AG04450 (cell line): Measurements from ENCODE around the gene CCDC127. TPM values are rescaled to one million over a fixed set of nuclear protein-coding genes. Genes with fewer than 3 reads are reported as not detected.

Source experiments
- CTCF ChIA-PET: fragments of 300-600, 350-600 bp; formaldehyde crosslinking; extraction: SDS; loops from one replicate; lab custom pipeline; 2022; ENCODE audit warnings: antibody characterized with exemption, inconsistent platforms; lab: Charles Lee
- POLR2A ChIA-PET: fragments of 350-600 bp; formaldehyde crosslinking; extraction: SDS; loops from one replicate; lab custom pipeline; 2021; ENCODE audit warnings: antibody characterized with exemption, inconsistent platforms; lab: Yijun Ruan, JAX
- DNase-seq: peaks from one replicate; pipeline ENCODE4 v3.0.0-alpha.2; 2011; ENCODE audit warnings: low read depth, low spot score
- H3K27ac ChIP-seq: one replicate; pipeline ENCODE4 v1.5.1; 2012; ENCODE audit warnings: low read depth, low read length, control low read depth
- H3K27me3 ChIP-seq: one replicate; pipeline ENCODE4 v1.6.0; 2012; ENCODE audit warnings: low read length; ENCODE audit not compliant: control insufficient read depth, insufficient read depth
- H3K4me3 ChIP-seq: 2 replicates; pipeline ENCODE4 v1.5.1; 2011; ENCODE audit warnings: mild to moderate bottlenecking, low read depth, low read length, control low read depth
- H3K9me3 ChIP-seq: 2 replicates; pipeline ENCODE4 v1.5.1; 2012; ENCODE audit warnings: low read length; ENCODE audit not compliant: control insufficient read depth, insufficient read depth
- CTCF ChIP-seq: IDR thresholded peaks from 2 replicates; pipeline ENCODE4 v1.5.1; 2011; ENCODE audit warnings: low read depth, low read length, control low read depth, inconsistent platforms
- polyA plus RNA-seq: library from polyadenylated mRNA; depleted of rRNA; stranded (reverse); fragments of >200 nt; gene quantifications from 2 replicates; pipeline ENCODE4 v1.2.3, GENCODE V29; 2011

CCDC127 gene
- polyA plus RNA-seq, 1 experiment: 6.6 TPM

- Histone ChIP-seq H3K27ac (no peak overlapping the region), H3K27me3 (peaks cover 14% of the 10 kb centered on the region), H3K9me3 (no peaks in the 10 kb centered on the region; the same call in 1 of the 2 replicates), H3K4me3 (no peak overlapping the region)
- ChIA-PET CTCF (interaction anchor here (0.6 to 2.2 kb wide), 21 partner anchors 9 to 243 kb away, joined by 3 to 13 read pairs (median 3); partner anchors contain the start of genes CCDC127 and SDHA), POLR2A (interaction anchor here (0.9 kb wide), 1 partner anchor 83 kb away, joined by 3 read pairs; the partner anchor contains the start of gene PDCD6)
- TF ChIP-seq CTCF: no peak
- no peak for DNase-seq
These were observed 30.1 kb downstream of the CCDC127 start for GRCh38 chr5:187617-188451.

- no peak for TF ChIP-seq CTCF
- no peak overlapping the region for H3K4me3 ChIP-seq
- ChIA-PET CTCF (interaction anchor here (1.6 kb wide), 1 partner anchor 8 kb away, joined by 7 read pairs; no protein-coding TSS in a partner anchor), POLR2A (no interaction called here)
- H3K9me3 ChIP-seq: no peaks in the 10 kb centered on the region; the same call in 1 of the 2 replicates
- no peak overlapping the region for H3K27ac ChIP-seq
- no peak for DNase-seq
- peaks cover 14% of the 10 kb centered on the region for H3K27me3 ChIP-seq
These were observed 30.9 kb downstream of the CCDC127 start for GRCh38 chr5:187042-187431.

DNA sequence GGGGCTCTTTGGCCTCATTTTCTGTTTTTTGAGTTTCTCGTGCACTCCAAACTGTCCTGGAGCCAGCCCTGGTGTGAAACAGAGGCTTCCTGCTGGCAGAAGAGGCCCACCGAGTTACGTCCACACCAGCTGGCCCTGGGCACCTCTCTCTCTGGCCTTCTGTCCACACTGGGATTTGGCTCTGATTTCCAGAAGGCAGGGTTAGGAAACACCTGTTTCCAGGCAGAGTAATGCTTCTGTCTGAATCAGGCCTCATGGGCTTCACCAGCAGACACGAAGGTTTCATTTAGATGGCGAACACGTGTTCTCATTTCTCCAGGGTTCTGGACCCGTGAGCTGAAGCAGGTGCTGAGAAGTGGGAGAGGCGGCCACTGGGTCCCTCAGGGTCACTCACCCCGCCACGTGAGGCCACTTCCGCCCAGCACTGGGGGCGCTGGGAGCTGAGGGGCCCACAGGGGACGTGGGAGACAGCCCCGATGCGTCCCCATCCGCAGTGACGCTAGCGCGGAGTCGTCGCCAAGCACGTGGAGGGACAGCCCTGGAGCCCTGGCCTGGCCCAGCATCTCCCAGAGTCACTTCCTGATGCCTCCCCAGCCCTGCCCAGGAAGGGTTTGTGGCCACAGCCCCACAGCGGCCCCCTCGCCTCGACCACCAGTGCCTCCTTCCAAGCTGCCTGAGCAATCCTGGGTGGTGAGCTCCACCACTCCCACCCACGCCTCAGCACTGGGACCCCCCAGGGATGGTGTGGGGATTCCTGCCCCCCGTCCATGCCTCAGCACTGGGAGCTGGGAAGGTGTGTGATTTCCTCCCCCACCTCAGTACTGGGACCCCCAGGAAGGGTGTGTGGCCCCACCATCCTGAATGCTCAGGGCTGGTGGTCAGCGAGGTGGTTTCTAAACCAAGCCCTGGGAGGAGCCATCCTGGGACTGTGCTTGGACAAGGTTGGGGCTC, 31.6 kb downstream of the CCDC127 start:
- H3K27me3 ChIP-seq: peaks cover 12% of the 10 kb centered on the region
- ChIA-PET CTCF (interaction anchor here (0.5 kb wide), 1 partner anchor 85 kb away, joined by 4 read pairs; no protein-coding TSS in a partner anchor), POLR2A (no interaction called here)
- no peak overlapping the region for H3K4me3 ChIP-seq
- no peaks in the 10 kb centered on the region; the same call in 1 of the 2 replicates for H3K9me3 ChIP-seq
- no peak overlapping the region for H3K27ac ChIP-seq
- no peak for TF ChIP-seq CTCF
- DNase-seq: no peak

DNA sequence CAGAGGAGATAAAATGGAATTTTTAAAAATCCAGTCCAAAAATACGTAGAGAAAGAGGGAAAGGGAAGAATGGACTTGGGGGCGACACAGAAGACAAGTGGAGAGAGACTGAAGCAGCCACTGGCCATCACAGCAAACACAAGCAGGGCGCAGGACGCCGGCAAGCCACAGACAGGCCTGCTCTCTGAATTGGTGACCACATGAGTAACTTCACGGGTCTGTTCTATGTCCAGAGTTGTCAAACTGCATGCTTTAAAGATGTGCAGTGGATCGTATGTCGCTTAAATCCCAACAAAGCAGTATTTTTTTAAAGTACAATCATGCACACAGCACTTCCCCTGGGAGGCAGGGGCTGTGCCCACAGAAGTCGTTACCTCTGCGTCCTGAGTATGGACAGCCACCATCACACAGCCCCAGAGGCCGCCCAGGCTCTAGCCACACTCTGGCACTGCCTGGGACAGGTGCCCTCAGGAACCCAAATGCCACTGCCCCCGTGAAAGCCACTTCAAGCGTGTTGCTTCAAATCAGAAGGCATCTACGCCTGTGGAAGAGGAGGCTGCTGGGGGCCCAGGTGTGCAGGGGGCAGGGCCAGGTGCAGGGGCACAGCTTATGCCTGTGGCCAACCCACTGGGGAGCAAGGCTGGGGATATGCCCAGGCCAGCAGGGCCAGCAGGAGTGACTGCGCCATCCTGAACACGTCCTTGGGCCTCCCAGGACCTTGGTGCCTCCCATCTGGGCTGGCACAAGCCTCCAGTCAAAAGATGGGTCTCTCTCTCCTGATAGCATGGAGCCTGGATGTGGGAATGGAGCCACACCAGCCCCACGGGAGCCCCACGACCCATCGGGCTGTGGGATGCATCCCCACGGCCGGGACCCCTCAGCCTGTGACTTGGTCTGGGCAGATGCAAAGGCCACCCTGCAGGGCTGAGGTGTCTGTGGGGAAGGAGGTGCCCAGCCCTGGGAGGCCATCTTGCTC, 32.6 kb downstream of the CCDC127 start:
- Histone ChIP-seq H3K9me3 (no peaks in the 10 kb centered on the region; the same call in 1 of the 2 replicates), H3K27ac (no peak overlapping the region), H3K4me3 (no peak overlapping the region), H3K27me3 (peaks cover 4% of the 10 kb centered on the region)
- POLR2A ChIA-PET: no interaction called here
- CTCF ChIA-PET: no interaction called here
- no peak for DNase-seq
- TF ChIP-seq CTCF: no peak
